HG02678 (cell line): Measurements from ENCODE around the gene GIMAP8.
"Not testable (repeated sequence)": the region's sequence is repeated elsewhere in the genome, so short reads cannot be mapped to it uniquely, and the experiment has no call there.

ENCODE experiments used
- ATAC-seq: cut with Tn5 transposase; IDR thresholded peaks from one replicate; pipeline ENCODE4 v1.9.1; 2021; ENCODE audit warnings: mild to moderate bottlenecking, moderate library complexity; ENCODE audit not compliant: unreplicated experiment

Gene GIMAP8

DNA sequence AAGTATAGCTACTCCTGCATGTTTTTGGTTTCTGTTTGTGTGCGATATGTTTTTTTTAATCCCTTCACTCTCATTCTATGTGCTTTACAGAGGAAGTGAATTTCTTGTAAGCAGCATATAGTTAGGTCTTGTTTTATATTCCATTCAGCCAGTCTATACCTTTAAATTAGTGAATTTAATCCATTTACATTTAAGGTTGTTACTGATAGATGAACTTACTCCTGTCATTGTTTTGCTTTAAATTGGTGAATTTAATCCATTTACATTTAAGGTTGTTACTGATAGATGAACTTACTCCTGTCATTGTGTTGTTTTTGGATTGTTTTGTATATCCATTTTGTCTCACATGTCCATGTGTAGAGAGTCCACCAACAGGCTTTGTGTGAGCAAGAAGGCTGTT is 11.1 kb downstream of the GIMAP8 start:
- ATAC-seq: no peak

- no peak for ATAC-seq
Observed at GRCh38 chr7:150462413-150462812, 12.0 kb downstream of the GIMAP8 start.

GRCh38 chr7:150463461-150463860 is 13.0 kb downstream of the GIMAP8 start:
- ATAC-seq: no peak

DNA sequence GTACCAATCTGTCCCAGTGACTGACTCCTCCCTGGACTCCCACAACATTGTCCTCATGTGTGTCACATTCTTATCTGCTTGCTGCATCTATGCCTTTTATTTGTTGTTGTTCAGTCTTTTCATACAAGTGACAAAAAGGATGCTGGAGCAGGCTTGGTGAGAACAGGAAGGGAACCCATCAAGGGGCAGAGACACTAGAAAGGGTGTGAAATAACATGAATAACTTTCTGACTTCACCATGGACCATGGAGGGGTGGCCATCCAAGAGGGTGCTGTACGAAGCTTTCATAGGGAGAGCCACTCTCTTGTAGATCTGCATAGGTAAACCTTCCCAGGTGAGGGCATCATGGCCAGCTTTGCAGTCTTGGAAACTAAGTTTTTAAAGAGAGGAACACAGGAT is 14.5 kb downstream of the GIMAP8 start:
- ATAC-seq: no peak

DNA sequence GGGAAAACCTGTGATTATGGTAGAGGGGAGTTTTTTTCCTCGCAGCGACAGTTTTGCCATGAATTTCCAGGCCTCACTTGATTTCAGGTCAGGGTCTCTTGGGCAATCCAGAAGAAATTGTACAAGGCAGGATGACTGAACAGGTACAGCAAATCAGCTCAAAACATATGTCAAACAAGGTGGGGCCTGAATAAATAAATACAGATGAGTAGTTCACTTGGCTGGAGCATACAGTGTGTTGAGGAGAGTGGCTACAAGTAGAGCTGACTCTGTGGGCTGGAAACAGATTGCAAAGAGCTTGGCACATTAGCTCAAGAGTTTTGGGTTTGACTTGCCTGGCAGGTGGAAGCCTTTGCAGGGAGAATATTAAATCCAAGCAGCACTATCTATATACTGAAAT is 15.0 kb downstream of the GIMAP8 start:
- no peak for ATAC-seq

DNA sequence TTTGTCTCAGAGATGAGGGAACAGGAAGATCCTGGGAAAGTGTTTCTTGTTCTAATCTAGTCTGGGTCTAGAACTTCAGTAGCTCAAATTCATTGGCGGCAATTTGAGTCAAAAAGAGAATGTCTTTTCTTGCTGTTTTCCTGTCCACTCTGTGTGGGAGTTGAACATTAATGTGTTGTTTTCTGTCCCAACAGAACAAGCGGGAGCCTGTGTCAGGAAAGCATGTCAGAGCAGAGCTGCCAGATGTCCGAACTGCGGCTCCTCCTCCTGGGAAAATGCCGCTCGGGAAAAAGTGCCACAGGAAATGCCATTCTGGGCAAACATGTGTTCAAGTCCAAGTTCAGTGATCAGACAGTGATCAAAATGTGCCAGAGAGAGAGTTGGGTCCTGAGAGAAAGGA is 16.0 kb downstream of the GIMAP8 start:
- ATAC-seq: no peak

DNA sequence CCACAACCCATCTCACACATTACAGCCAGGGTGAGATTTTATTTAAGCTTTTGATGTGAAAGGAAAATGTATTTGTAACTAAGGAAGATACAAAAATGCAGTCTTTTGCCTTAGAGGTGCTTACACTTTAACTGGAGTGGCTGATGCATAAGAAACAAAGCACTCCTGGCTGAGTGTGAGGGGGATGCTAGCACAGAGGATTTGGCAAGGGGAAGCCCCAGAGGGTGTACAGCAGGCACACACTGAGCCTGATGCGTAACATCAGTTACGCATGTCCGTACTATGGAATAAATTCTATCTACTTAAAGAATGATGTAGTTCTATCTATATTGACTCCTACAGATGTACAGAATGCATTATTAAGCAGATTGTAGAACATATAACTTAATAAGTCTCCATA is 17.8 kb downstream of the GIMAP8 start:
- no peak for ATAC-seq

GRCh38 chr7:150471886-150472285 is 21.5 kb downstream of the GIMAP8 start:
- no peak for ATAC-seq

DNA sequence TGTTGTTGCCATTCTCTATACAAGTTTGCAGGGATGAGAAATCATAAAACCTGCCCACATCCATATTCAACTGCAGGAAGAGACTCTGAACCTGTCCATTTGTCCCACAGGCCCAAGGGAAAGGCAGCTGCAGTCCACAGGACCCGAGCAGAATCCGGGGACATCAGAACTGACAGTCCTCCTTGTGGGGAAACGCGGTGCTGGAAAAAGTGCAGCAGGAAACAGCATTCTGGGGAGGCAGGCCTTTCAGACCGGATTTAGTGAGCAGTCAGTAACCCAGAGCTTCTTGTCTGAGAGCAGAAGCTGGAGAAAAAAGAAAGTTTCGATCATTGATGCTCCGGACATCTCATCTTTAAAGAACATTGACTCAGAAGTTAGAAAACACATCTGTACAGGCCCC is 23.5 kb downstream of the GIMAP8 start:
- ATAC-seq: no peak

GRCh38 chr7:150476285-150476684 is 25.9 kb downstream of the GIMAP8 start:
- no peak for ATAC-seq

GRCh38 chr7:150476819-150477631 is 26.6 kb downstream of the GIMAP8 start:
- ATAC-seq: no peak

GRCh38 chr7:150479023-150479716 is 28.7 kb downstream of the GIMAP8 start:
- ATAC-seq: no peak

GRCh38 chr7:150481186-150481920 is 30.9 kb downstream of the GIMAP8 start:
- ATAC-seq: no peak

GRCh38 chr7:150481922-150482321 is 31.5 kb downstream of the GIMAP8 start:
- ATAC-seq: no peak

GRCh38 chr7:150483514-150483913 is 33.1 kb downstream of the GIMAP8 start:
- not testable (repeated sequence) for ATAC-seq

- ATAC-seq: not testable (repeated sequence)
Observed at GRCh38 chr7:150484071-150484470, 33.6 kb downstream of the GIMAP8 start.

DNA sequence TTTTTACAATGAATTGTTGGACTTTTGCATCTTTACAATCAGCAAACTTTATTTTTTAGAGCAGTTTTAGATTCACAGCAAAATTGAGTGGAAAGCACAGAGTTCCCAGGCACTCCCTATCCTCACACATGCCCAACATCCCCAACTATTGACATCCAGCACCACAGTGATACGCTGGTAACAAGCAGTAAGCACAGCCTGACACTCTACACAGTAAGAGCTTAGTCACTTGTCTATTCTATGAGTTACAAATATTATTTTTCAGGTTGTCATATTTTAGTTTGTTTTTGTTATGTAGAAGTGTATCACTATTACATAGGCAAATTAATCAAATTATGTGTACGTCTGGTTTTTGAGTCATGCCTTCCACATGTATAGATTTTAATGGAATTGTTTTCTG is 37.2 kb downstream of the GIMAP8 start:
- no peak for ATAC-seq

DNA sequence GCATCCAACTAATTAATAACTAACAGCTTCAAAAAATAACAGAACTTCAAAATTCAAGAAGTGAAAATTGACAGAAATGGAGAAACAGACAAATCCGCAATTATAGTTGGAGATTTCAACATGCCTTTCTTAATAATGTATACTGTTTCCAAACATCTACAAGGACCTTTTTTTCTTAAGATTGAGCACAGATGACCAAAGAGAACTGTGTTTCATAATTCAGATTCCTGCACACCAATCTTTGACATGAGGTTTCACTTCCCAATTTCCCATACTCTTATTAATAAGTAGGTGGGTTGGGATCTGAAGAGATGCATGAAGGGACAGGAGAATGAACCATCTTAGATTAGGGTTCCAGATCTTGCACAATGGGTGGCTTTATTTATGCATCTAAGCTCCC is 39.4 kb downstream of the GIMAP8 start:
- ATAC-seq: no peak

DNA sequence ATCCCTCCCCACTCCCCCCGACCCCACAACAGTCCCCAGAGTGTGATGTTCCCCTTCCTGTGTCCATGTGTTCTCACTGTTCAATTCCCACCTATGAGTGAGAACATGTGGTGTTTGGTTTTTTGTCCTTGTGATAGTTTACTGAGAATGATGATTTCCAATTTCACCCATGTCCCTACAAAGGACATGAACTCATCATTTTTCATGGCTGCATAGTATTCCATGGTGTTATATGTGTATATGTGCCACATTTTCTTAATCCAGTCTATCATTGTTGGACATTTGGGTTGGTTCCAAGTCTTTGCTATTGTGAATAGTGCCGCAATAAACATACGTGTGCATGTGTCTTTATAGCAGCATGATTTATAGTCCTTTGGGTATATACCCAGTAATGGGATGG is 43.0 kb downstream of the GIMAP8 start:
- not testable (repeated sequence) for ATAC-seq

GRCh38 chr7:150502519-150502918 is 52.1 kb downstream of the GIMAP8 start:
- no peak for ATAC-seq

DNA sequence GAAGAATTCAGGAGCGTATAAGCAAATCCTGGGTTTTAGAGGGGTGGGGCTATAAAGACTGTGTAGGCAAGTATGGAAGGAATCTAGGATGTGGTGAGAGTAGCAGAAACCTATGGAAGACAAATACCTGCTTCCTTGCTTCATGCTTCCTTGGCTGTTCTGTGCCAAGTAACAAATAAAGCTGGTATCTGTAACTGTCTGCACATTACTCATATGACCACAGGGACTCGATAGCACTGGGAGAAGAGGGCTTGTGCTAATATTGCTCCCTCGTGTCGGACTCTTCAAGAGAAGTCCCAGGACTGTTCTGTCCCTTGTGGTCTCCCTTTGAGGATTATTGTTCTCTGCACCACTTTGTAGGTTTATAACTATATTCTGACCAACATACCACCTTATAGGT is 52.7 kb downstream of the GIMAP8 start:
- no peak for ATAC-seq

GRCh38 chr7:150503581-150503980 is 53.2 kb downstream of the GIMAP8 start:
- ATAC-seq: no peak
